HG02973 (cell line): Measurements from ENCODE around the gene LYVE1.

ENCODE experiments used
- ATAC-seq: cut with Tn5 transposase; IDR thresholded peaks from one replicate; pipeline ENCODE4 v1.9.1; 2021; ENCODE audit warnings: moderate library complexity; ENCODE audit not compliant: unreplicated experiment

Gene LYVE1

DNA sequence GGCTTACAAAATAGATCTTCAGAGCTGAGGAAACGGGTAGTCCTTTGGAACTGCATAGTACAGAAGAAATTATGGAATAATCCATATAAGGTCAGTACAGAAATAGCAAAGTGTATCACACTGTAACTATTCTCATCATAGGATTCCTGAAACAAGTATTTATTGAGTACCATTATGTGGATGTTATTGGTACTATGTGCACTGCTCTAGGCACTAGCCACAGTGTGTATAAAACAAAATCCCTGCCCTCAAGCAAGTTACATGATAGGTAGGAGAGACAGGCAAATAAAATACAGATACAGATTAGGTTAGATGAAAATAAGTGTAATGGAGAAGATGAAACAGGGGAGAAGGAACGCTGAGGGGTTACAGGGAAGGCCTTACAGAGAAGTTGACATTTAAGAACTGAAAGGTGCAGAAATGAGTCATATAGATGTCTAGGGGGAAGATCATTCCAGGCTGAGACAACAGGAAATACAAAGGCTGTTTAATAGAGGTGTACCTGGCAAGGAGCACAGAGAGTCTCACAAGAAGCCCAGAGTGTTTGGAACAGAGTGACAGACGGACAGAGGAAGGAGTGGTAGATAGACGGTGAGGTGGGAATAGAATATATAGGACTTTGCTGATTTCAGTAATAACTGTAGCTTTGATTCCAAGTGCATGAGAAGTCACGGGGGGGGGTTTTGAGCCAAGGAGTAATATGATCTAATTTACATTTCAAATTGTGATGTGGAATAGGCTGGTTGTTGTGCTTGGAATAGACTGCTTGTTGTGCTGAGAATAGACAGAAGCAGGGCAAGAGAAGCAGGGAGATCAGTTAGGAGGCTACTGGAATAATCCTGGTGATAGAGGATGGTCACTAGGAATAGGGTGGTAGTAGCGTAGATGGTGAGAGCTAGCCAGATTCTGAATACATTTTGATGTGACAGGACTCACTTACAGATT, 41.2 kb downstream of the LYVE1 start:
- ATAC-seq, result no peak

DNA sequence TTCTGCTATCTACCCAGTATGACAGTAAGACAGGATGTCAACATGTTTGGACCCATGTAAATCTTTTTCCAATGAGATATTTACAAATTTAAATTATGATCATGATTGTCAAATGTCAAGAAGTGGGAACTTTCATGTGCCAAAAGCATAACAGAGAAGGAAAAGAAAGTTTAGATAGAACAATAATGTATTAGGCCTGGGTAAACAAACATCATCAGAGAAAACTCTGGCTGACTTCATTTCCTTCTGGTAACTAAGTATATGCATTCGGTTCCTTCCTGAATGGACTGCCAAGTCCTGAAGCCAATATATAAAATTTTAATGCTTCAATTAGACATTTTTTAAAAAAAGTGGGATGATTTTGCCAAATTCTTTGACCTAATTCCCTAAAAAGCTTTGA, 44.0 kb downstream of the LYVE1 start:
- no peak for ATAC-seq

DNA sequence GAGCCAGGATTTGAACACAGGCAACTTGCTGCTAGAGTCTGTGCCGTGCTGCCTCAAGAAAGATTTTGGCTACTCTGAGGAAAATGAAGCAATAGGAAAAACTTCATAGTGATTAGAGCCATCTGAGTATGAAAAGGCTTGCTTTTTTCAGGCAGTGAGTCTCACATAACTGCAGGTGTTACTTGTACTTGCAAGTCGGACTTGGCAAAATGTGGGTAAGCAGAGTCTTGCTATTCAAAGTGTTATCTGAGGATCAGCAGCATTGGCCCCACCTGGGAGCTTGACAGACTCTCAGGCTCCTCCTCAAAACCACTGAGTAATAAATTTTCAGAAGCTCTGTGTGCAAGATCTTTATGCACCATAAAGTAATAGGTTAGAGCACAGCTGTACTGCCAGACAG, 45.5 kb downstream of the LYVE1 start:
- ATAC-seq, result no peak

DNA sequence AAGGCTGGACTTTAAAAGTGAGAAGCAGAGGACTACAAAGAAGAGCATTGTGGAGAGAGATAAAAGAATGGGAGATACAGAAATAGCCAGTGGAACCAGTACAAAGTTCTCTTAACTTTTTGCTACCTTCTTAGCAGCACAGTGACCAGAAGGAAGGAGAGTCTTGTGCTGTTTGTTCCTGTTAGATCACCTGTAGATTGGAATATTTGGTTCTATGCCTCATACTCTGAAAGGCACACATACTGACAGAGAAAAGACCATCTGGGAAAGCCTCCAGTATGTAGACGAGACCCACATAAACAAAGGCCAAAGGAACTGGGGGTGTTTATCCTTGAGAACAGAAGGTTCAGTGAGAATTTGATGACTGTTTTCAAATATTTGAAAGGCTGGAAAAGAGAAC, 46.2 kb downstream of the LYVE1 start:
- no peak for ATAC-seq

DNA sequence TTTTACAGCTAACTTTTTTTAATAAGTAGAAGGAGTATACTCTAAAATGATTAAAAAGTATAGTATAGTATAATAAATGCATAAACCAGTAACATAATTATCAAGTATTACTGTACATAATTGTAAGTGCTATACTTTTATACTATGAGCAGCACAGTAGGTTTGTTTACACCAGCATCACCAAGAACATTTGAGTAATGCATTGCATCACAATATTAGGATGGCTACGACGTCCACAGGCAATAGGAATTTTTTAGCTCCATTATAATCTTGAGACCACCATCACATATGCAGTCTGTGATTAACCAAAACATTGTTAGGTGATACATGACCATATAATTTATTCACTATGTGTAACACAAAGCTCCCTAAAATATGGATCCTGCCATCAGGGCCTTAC, 47.9 kb downstream of the LYVE1 start:
- no peak for ATAC-seq

DNA sequence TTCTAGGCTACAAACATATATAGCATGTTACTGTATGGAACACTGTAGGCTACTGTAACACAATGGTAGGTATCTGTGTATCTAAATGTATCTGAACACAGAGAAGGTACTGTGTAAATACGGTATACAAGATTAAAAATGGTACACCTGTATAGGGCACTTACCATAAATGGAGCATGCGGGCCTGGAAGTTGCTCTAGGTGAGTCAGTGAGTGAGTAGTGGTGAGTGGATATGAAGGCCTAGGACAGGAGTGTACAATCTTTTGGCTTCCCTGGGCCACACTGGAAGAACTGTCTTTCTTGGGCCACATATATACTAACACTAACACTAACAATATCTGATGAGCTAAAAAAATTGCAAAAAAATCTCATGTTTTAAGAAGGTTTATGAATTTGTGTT, 48.8 kb downstream of the LYVE1 start:
- ATAC-seq, result no peak

DNA sequence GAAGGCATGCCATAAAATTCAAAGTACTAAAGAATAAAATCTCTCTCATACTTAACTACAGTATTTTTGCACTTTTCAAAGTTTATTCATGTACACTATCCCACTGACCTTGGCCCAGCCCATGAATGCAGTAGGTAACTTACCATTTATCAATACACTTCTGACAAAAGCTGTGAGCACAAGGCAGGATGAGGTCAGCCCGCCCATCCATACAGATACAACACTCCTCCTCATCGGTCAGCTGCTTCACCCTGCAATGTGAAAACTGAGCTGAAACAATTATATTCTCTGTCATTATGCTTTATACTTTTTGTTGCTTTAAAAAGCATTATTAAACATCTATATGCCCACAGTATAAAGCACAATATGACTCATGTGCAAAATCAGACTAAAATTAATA, 49.6 kb downstream of the LYVE1 start:
- ATAC-seq, result no peak

DNA sequence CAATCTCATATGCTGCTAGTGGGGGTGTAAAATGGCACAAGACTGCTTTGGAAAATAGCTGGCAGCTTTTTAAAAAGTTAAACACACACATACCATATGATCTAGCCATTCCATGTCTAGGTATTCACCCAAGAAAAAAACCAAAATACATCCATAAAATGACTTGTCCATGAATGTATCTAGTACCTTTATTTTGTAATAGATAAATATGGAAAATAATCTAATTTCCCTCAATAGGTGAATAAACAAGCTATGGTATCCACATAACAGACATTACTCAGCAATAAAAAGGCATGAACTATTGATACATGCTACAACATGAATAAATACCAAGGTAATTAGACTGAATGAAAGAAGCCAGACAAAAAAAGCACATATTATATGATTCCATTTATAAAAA, 50.3 kb downstream of the LYVE1 start:
- no peak for ATAC-seq

DNA sequence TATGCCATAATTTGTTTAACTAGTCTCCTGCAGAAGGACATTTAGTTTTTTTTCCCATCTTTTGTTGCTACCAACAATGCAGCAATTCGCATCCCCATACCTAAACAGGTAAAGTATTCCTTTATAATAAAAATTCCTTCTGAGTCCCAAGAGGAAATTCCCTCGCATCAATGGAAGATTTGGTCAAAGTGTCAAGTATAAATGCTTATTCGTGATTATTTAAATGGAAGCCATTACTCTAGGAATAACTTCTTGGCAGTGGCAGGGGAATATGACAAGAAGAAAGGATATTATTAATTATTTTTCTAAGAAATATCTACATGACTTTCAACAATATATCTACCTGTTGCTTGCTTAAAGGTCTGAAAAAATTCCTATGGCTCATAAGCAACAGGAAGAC, 53.0 kb downstream of the LYVE1 start:
- no peak for ATAC-seq

DNA sequence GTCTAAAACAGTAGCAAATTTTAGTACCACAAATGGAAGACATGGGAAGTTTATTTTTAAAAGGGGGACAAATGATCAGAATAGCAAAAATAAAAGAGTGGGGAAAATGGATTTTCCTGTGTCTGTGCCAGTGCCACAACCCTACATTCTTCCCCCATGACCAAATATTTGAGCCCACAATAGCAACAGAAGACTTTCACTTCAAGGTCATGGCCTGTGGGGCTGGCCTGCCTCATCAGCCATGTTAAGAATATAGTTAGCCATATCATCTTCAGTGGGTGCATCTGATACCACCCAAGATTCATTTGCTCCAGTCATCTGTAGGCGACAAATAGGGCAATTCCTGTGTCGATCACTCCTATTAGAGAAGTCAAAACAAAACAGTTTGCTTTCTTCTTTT, 53.8 kb downstream of the LYVE1 start:
- no peak for ATAC-seq

DNA sequence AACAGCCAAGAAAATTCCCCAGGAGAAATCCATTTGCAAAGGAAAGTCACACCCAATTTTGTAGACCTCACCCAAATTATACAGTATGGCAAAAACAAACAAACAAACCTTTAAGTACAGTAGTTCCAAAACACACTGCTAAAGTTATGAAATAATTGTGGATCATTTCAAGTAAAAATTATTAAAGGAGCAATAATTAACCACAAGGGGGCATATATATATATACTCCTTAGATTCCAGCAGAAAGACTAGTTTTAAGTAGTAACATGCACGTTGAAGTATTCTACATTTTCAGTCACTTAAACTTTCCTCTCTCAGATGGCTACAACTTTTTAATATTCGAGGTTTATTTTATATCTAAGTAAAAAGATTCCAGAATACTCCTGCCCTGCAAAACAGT, 54.3 kb downstream of the LYVE1 start:
- no peak for ATAC-seq

DNA sequence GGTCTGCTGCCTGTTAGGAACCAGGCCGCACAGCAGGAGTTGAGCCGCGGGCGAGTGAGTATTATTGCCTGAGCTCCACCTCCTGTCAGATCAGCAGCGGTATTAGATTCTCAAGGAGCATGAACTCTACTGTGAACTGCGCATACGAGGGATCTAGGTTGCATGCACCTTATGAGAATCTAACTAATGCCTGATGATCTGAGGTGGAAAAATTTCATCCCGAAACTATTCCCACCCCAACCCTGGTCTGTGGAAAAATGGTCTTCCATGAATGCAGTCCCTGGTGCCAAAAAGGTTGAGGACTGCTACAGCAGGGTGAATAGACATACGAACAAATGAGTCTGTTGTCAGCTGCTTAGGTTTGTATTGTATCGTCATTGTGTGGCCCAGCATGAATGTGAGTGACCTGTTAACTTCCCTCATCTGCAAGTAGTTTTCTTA, 57.3 kb downstream of the LYVE1 start:
- no peak for ATAC-seq
